ENCODE measurements around the gene DROSHA. TPM values are rescaled to one million over a fixed set of nuclear protein-coding genes. Genes with fewer than 3 reads are reported as not detected.
"Not testable (repeated sequence)": the region's sequence is repeated elsewhere in the genome, so short reads cannot be mapped to it uniquely, and the experiment has no call there.

DROSHA gene
- polyA plus RNA-seq, 4 donors = 24.0 to 51.6 (median 31.3) TPM

- FAIRE-seq = no peak
- no peak for DNase-seq
- H3K4me1 ChIP-seq (ENCODE audit: control insufficient read depth in 3 of 3, insufficient read depth in 2 of 3, low read depth in 1 of 3, low read length in 2 of 3) = no peaks in the 10 kb centered on the region
- peaks cover 0 to 12% of the 10 kb centered on the region in 2 donors for H3K9me3 ChIP-seq (ENCODE audit: control insufficient read depth in 2 of 2, insufficient read depth in 1 of 2, low read depth in 1 of 2, low read length in 1 of 2)
- no peaks in the 10 kb centered on the region for H3K36me3 ChIP-seq (ENCODE audit: control insufficient read depth in 3 of 3, insufficient read depth in 2 of 3, low read depth in 1 of 3, low read length in 3 of 3)
- H3K27me3 ChIP-seq (ENCODE audit: control insufficient read depth in 3 of 3, insufficient read depth in 3 of 3, low read length in 3 of 3) = no peaks in the 10 kb centered on the region
- no peak overlapping the region for H3K4me3 ChIP-seq (ENCODE audit: low read depth in 1 of 3, low read length in 3 of 3)
- no peak overlapping the region for H3K27ac ChIP-seq (ENCODE audit: low read depth in 1 of 3, low read length in 2 of 3)
- 93 to 100% (median 97%) methylated on average over 1 of the region's 1 CpG for WGBS, 3 donors
Measured at GRCh38 chr5:31568302-31568835, 36.5 kb upstream of the DROSHA start.

- peaks cover 0 to 12% of the 10 kb centered on the region in 2 donors for H3K9me3 ChIP-seq (ENCODE audit: control insufficient read depth in 2 of 2, insufficient read depth in 1 of 2, low read depth in 1 of 2, low read length in 1 of 2)
- DNase-seq; H3K36me3 ChIP-seq (ENCODE audit: control insufficient read depth in 3 of 3, insufficient read depth in 2 of 3, low read depth in 1 of 3, low read length in 3 of 3); H3K27me3 ChIP-seq (ENCODE audit: control insufficient read depth in 3 of 3, insufficient read depth in 3 of 3, low read length in 3 of 3); H3K4me1 ChIP-seq (ENCODE audit: control insufficient read depth in 3 of 3, insufficient read depth in 2 of 3, low read depth in 1 of 3, low read length in 2 of 3); FAIRE-seq; H3K27ac ChIP-seq (ENCODE audit: low read depth in 1 of 3, low read length in 2 of 3); H3K4me3 ChIP-seq (ENCODE audit: low read depth in 1 of 3, low read length in 3 of 3): not testable (repeated sequence)
- 87 to 94% (median 91%) methylated on average over 3 of the region's 3 CpGs for WGBS, 3 donors
Measured at GRCh38 chr5:31566362-31566761, 34.5 kb upstream of the DROSHA start.

- H3K4me1 ChIP-seq (ENCODE audit: control insufficient read depth in 3 of 3, insufficient read depth in 2 of 3, low read depth in 1 of 3, low read length in 2 of 3) = no peaks in the 10 kb centered on the region
- 51 to 62% (median 55%) methylated on average over 4 of the region's 4 CpGs for WGBS, 3 donors
- H3K27me3 ChIP-seq (ENCODE audit: control insufficient read depth in 3 of 3, insufficient read depth in 3 of 3, low read length in 3 of 3) = no peaks in the 10 kb centered on the region
- peaks cover 0 to 14% of the 10 kb centered on the region in 2 donors for H3K9me3 ChIP-seq (ENCODE audit: control insufficient read depth in 2 of 2, insufficient read depth in 1 of 2, low read depth in 1 of 2, low read length in 1 of 2)
- no peak for FAIRE-seq
- H3K4me3 ChIP-seq (ENCODE audit: low read depth in 1 of 3, low read length in 3 of 3) = no peak overlapping the region
- H3K27ac ChIP-seq (ENCODE audit: low read depth in 1 of 3, low read length in 2 of 3) = no peak overlapping the region
- H3K36me3 ChIP-seq (ENCODE audit: control insufficient read depth in 3 of 3, insufficient read depth in 2 of 3, low read depth in 1 of 3, low read length in 3 of 3) = no peaks in the 10 kb centered on the region
- no peak for DNase-seq
Measured at GRCh38 chr5:31563216-31563615, 31.3 kb upstream of the DROSHA start.

- FAIRE-seq (no peak), DNase-seq (no peak)
- WGBS, 3 donors = 68 to 83% (median 71%) methylated on average over 1 of the region's 1 CpG
- H3K27ac ChIP-seq (ENCODE audit: low read depth in 1 of 3, low read length in 2 of 3) = no peak overlapping the region
- no peaks in the 10 kb centered on the region for H3K27me3 ChIP-seq (ENCODE audit: control insufficient read depth in 3 of 3, insufficient read depth in 3 of 3, low read length in 3 of 3)
- peaks cover 0 to 14% of the 10 kb centered on the region in 2 donors for H3K9me3 ChIP-seq (ENCODE audit: control insufficient read depth in 2 of 2, insufficient read depth in 1 of 2, low read depth in 1 of 2, low read length in 1 of 2)
- no peaks in the 10 kb centered on the region for H3K4me1 ChIP-seq (ENCODE audit: control insufficient read depth in 3 of 3, insufficient read depth in 2 of 3, low read depth in 1 of 3, low read length in 2 of 3)
- H3K36me3 ChIP-seq (ENCODE audit: control insufficient read depth in 3 of 3, insufficient read depth in 2 of 3, low read depth in 1 of 3, low read length in 3 of 3) = no peaks in the 10 kb centered on the region
- H3K4me3 ChIP-seq (ENCODE audit: low read depth in 1 of 3, low read length in 3 of 3) = no peak overlapping the region
Measured at GRCh38 chr5:31561946-31562345, 30.1 kb upstream of the DROSHA start.

- Histone ChIP-seq H3K27ac (ENCODE audit: low read depth in 1 of 3, low read length in 2 of 3) (no peak overlapping the region), H3K27me3 (ENCODE audit: control insufficient read depth in 3 of 3, insufficient read depth in 3 of 3, low read length in 3 of 3) (no peaks in the 10 kb centered on the region), H3K36me3 (ENCODE audit: control insufficient read depth in 3 of 3, insufficient read depth in 2 of 3, low read depth in 1 of 3, low read length in 3 of 3) (peaks cover 0 to 9% (median 2%) of the 10 kb centered on the region in 3 donors), H3K4me1 (ENCODE audit: control insufficient read depth in 3 of 3, insufficient read depth in 2 of 3, low read depth in 1 of 3, low read length in 2 of 3) (no peaks in the 10 kb centered on the region), H3K9me3 (ENCODE audit: control insufficient read depth in 2 of 2, insufficient read depth in 1 of 2, low read depth in 1 of 2, low read length in 1 of 2) (peaks cover 0 to 3% of the 10 kb centered on the region in 2 donors), H3K4me3 (ENCODE audit: low read depth in 1 of 3, low read length in 3 of 3) (no peak overlapping the region)
- FAIRE-seq = no peak
- WGBS, 3 donors = 94% methylated on average over 3 of the region's 3 CpGs
- DNase-seq = no peak
Measured at GRCh38 chr5:31559942-31560341, 28.0 kb upstream of the DROSHA start.

- 82 to 94% (median 92%) methylated on average over 3 of the region's 3 CpGs for WGBS, 3 donors
- Histone ChIP-seq H3K36me3 (ENCODE audit: control insufficient read depth in 3 of 3, insufficient read depth in 2 of 3, low read depth in 1 of 3, low read length in 3 of 3) (peaks cover 0 to 11% (median 9%) of the 10 kb centered on the region in 3 donors), H3K27me3 (ENCODE audit: control insufficient read depth in 3 of 3, insufficient read depth in 3 of 3, low read length in 3 of 3) (no peaks in the 10 kb centered on the region), H3K4me1 (ENCODE audit: control insufficient read depth in 3 of 3, insufficient read depth in 2 of 3, low read depth in 1 of 3, low read length in 2 of 3) (no peaks in the 10 kb centered on the region), H3K9me3 (ENCODE audit: control insufficient read depth in 2 of 2, insufficient read depth in 1 of 2, low read depth in 1 of 2, low read length in 1 of 2) (peaks cover 0 to 2% of the 10 kb centered on the region in 2 donors), H3K4me3 (ENCODE audit: low read depth in 1 of 3, low read length in 3 of 3) (no peak overlapping the region), H3K27ac (ENCODE audit: low read depth in 1 of 3, low read length in 2 of 3) (no peak overlapping the region)
- FAIRE-seq = no peak
- DNase-seq = no peak
Measured at GRCh38 chr5:31556461-31556860, 24.6 kb upstream of the DROSHA start.

GRCh38 chr5:31554552-31554951, 22.7 kb upstream of the DROSHA start:
- H3K27me3 ChIP-seq (ENCODE audit: control insufficient read depth in 3 of 3, insufficient read depth in 3 of 3, low read length in 3 of 3) = no peaks in the 10 kb centered on the region
- peaks cover 0 to 13% (median 10%) of the 10 kb centered on the region in 3 donors for H3K36me3 ChIP-seq (ENCODE audit: control insufficient read depth in 3 of 3, insufficient read depth in 2 of 3, low read depth in 1 of 3, low read length in 3 of 3)
- H3K4me1 ChIP-seq (ENCODE audit: control insufficient read depth in 3 of 3, insufficient read depth in 2 of 3, low read depth in 1 of 3, low read length in 2 of 3) = no peaks in the 10 kb centered on the region
- no peak for DNase-seq
- no peak for FAIRE-seq
- no peak overlapping the region for H3K4me3 ChIP-seq (ENCODE audit: low read depth in 1 of 3, low read length in 3 of 3)
- H3K27ac ChIP-seq (ENCODE audit: low read depth in 1 of 3, low read length in 2 of 3) = no peak overlapping the region
- 97 to 99% (median 98%) methylated on average over 1 of the region's 1 CpG for WGBS, 3 donors
- no peaks in the 10 kb centered on the region for H3K9me3 ChIP-seq (ENCODE audit: control insufficient read depth in 2 of 2, insufficient read depth in 1 of 2, low read depth in 1 of 2, low read length in 1 of 2)

GRCh38 chr5:31553863-31554262, 22.0 kb upstream of the DROSHA start:
- Histone ChIP-seq H3K27me3 (ENCODE audit: control insufficient read depth in 3 of 3, insufficient read depth in 3 of 3, low read length in 3 of 3) (no peaks in the 10 kb centered on the region), H3K36me3 (ENCODE audit: control insufficient read depth in 3 of 3, insufficient read depth in 2 of 3, low read depth in 1 of 3, low read length in 3 of 3) (peaks cover 0 to 14% (median 10%) of the 10 kb centered on the region in 3 donors), H3K4me1 (ENCODE audit: control insufficient read depth in 3 of 3, insufficient read depth in 2 of 3, low read depth in 1 of 3, low read length in 2 of 3) (no peaks in the 10 kb centered on the region), H3K9me3 (ENCODE audit: control insufficient read depth in 2 of 2, insufficient read depth in 1 of 2, low read depth in 1 of 2, low read length in 1 of 2) (no peaks in the 10 kb centered on the region), H3K4me3 (ENCODE audit: low read depth in 1 of 3, low read length in 3 of 3) (no peak overlapping the region), H3K27ac (ENCODE audit: low read depth in 1 of 3, low read length in 2 of 3) (no peak overlapping the region)
- DNase-seq = no peak
- no peak for FAIRE-seq

GRCh38 chr5:31551878-31552277, 20.0 kb upstream of the DROSHA start:
- no peaks in the 10 kb centered on the region for H3K4me1 ChIP-seq (ENCODE audit: control insufficient read depth in 3 of 3, insufficient read depth in 2 of 3, low read depth in 1 of 3, low read length in 2 of 3)
- DNase-seq (no peak), FAIRE-seq (no peak)
- H3K27me3 ChIP-seq (ENCODE audit: control insufficient read depth in 3 of 3, insufficient read depth in 3 of 3, low read length in 3 of 3) = no peaks in the 10 kb centered on the region
- no peak overlapping the region for H3K4me3 ChIP-seq (ENCODE audit: low read depth in 1 of 3, low read length in 3 of 3)
- H3K9me3 ChIP-seq (ENCODE audit: control insufficient read depth in 2 of 2, insufficient read depth in 1 of 2, low read depth in 1 of 2, low read length in 1 of 2) = no peaks in the 10 kb centered on the region
- no peak overlapping the region for H3K27ac ChIP-seq (ENCODE audit: low read depth in 1 of 3, low read length in 2 of 3)
- 94 to 97% (median 96%) methylated on average over 3 of the region's 3 CpGs for WGBS, 3 donors
- peaks cover 0 to 27% (median 11%) of the 10 kb centered on the region in 3 donors for H3K36me3 ChIP-seq (ENCODE audit: control insufficient read depth in 3 of 3, insufficient read depth in 2 of 3, low read depth in 1 of 3, low read length in 3 of 3)
